Activated T-cell treated with anti-CD3 and anti-CD28 coated beads, Interleukin-2, amount 50 U/mL, for 24 hours (primary cell): Measurements from ENCODE around the gene TPCN1.

Experiments used
- DNase-seq: peaks from one replicate; pipeline ENCODE4 v3.0.0-alpha.2; 2020
- H3K27ac Mint-ChIP-seq: 2 replicates; pipeline ENCODE4 v1.8.0; 2020; ENCODE audit warnings: mild to moderate bottlenecking, mixed read lengths
- H3K27me3 Mint-ChIP-seq: 2 replicates; pipeline ENCODE4 v1.8.0; 2020; ENCODE audit warnings: mixed read lengths
- H3K36me3 Mint-ChIP-seq: 2 replicates; pipeline ENCODE4 v1.8.0; 2020; ENCODE audit warnings: low read depth, mixed read lengths
- H3K4me1 Mint-ChIP-seq: 2 replicates; pipeline ENCODE4 v1.8.0; 2020; ENCODE audit warnings: low read depth, mixed read lengths
- H3K4me3 Mint-ChIP-seq: 2 replicates; pipeline ENCODE4 v1.8.0; 2020; ENCODE audit warnings: mild to moderate bottlenecking, moderate library complexity, mixed read lengths
- H3K9me3 Mint-ChIP-seq: 2 replicates; pipeline ENCODE4 v1.8.0; 2020; ENCODE audit warnings: mixed read lengths

The TPCN1 gene

DNA sequence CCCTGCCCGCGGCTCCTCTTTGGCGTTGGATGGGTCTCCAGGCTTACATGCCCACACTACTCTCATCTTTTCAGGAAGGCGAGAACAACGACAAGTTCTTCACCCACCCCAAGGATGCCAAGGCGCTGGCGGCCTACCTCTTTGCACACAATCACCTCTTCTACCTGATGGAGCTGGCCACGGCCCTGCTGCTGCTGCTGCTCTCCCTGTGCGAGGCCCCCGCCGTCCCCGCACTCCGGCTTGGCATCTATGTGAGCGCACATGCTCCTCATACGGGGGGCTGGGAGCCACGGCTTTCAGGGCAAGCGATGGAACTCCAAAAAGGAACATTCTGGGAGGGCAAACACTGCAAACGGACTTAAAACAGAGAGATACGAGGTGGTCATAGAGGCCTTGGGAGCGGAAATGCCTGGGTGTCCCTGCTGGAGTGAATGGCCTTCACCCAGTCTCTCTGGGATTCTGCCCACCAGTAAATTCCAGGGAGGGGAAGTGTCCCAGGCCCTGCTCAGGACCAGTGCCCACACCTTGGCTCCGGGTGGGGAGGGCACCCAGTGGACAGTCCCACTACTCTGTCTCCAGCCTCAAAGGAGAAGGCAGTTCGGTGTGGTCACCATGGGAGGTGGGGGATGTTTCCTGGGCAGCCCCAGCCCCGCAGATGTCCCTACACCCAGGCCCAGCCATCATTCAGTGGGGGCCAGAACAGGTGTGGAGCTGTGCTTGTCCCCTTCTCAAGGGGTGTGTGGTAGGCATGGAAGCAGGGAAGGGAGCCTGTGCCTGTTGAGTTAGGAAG lies 45.0 kb downstream of the TPCN1 start:
- no peak for DNase-seq
- H3K36me3 Mint-ChIP-seq = peaks cover 77% of the 10 kb centered on the region
- no peaks in the 10 kb centered on the region for H3K27me3 Mint-ChIP-seq
- peaks cover 27% of the 10 kb centered on the region for H3K4me1 Mint-ChIP-seq
- no peaks in the 10 kb centered on the region for H3K9me3 Mint-ChIP-seq
- H3K27ac Mint-ChIP-seq = no peak overlapping the region
- H3K4me3 Mint-ChIP-seq = no peak overlapping the region

- Mint-ChIP-seq H3K27ac (no peak overlapping the region), H3K4me3 (no peak overlapping the region), H3K4me1 (peaks cover 30% of the 10 kb centered on the region), H3K9me3 (no peaks in the 10 kb centered on the region), H3K36me3 (peaks cover 81% of the 10 kb centered on the region), H3K27me3 (no peaks in the 10 kb centered on the region)
- DNase-seq = no peak
These were observed 46.4 kb downstream of the TPCN1 start for GRCh38 chr12:113267621-113268020.

- Mint-ChIP-seq H3K4me3 (no peak overlapping the region), H3K4me1 (peaks cover 28% of the 10 kb centered on the region), H3K36me3 (peaks cover 83% of the 10 kb centered on the region), H3K27me3 (no peaks in the 10 kb centered on the region), H3K9me3 (no peaks in the 10 kb centered on the region), H3K27ac (no peak overlapping the region)
- no peak for DNase-seq
These were observed 46.9 kb downstream of the TPCN1 start for GRCh38 chr12:113268136-113268535.

DNA sequence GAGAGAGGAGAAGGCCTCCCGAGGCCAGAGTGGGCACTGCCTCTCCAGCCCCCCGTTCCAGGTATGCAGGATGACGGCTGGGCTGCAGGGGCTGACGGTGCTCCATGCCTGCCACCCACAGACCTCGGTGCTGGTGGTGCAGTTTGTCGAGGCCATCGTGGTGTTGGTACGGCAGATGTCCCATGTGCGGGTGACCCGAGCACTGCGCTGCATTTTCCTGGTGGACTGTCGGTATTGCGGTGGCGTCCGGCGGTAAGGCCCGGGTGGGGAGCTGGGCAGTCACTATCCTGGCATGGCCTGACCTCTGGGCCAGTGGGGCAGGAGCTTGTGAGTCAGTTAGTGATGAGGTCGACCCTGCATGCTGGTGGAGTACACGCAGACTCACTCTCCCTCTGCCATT lies 47.4 kb downstream of the TPCN1 start:
- no peak overlapping the region for H3K27ac Mint-ChIP-seq
- H3K27me3 Mint-ChIP-seq = no peaks in the 10 kb centered on the region
- H3K36me3 Mint-ChIP-seq = peaks cover 83% of the 10 kb centered on the region

GRCh38 chr12:113269257-113269943 lies 48.1 kb downstream of the TPCN1 start:
- H3K4me1 Mint-ChIP-seq = peaks cover 17% of the 10 kb centered on the region
- peaks cover 81% of the 10 kb centered on the region for H3K36me3 Mint-ChIP-seq
- H3K27ac Mint-ChIP-seq = no peak overlapping the region
- H3K4me3 Mint-ChIP-seq = no peak overlapping the region
- no peaks in the 10 kb centered on the region for H3K27me3 Mint-ChIP-seq
- no peaks in the 10 kb centered on the region for H3K9me3 Mint-ChIP-seq
- DNase-seq = no peak

More for the DNA sequence above, 47.4 kb downstream of the TPCN1 start:
- no peak for DNase-seq
- Mint-ChIP-seq H3K9me3 (no peaks in the 10 kb centered on the region), H3K4me1 (peaks cover 25% of the 10 kb centered on the region), H3K4me3 (no peak overlapping the region)

GRCh38 chr12:113270709-113271009 lies 49.4 kb downstream of the TPCN1 start:
- Mint-ChIP-seq H3K9me3 (no peaks in the 10 kb centered on the region), H3K36me3 (peaks cover 81% of the 10 kb centered on the region), H3K4me3 (no peak overlapping the region), H3K27ac (no peak overlapping the region), H3K4me1 (peaks cover 15% of the 10 kb centered on the region), H3K27me3 (no peaks in the 10 kb centered on the region)
- DNase-seq = no peak

DNA sequence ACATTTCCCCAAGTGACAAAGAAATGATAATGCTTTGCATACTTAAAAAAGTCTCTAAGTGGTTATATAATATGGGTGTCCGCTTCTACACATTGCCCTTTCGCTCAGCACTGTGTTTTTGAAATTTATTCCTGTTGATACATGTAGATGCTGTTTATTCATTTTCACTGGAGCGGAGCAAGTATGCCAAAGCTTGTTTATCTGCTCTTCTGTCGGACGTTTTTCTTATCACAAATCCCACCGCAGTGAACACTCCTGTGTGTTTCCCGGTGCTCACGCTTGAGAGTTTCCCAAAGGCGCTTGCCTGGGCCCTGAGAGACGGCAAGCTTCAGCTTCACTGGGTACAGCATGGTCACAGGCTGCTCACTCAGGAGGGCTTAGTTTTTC lies 50.2 kb downstream of the TPCN1 start:
- Mint-ChIP-seq H3K4me1 (peaks cover 15% of the 10 kb centered on the region), H3K27me3 (no peaks in the 10 kb centered on the region), H3K9me3 (no peaks in the 10 kb centered on the region), H3K27ac (no peak overlapping the region), H3K36me3 (peaks cover 79% of the 10 kb centered on the region), H3K4me3 (no peak overlapping the region)
- no peak for DNase-seq

DNA sequence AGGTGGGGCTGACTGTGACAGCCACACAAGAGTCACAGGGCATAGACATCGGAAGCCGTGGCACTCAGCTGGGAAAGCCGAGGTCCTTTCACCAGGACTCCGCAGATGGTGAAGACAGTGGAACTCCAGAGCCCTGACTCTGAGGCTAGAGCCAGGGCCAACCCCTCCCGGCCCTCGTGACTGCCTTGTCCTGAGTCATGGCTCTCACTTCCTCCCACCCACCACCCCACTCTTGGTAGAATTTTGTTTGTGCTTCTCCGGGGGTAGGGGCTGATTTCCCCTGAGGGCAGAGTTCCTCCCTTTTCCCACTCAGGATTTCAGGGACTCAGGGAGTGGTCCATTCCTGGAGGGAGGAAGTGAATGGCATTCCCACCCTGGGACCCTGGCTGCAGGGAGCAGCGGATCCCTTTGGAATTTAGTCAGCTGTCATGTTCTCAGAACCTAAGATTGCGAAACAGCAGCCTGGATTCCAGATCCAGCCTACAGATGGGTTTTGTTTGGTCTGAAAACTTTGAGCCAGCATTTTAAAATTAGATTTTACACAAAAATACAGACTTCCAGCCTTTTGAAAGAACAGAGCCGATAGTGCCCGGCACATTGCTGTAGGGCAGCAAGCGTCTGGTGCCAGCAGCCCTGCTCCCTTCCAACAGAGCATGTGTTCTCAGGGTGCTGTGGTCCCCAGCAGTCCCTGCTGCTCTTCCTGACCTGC lies 50.7 kb downstream of the TPCN1 start:
- no peaks in the 10 kb centered on the region for H3K27me3 Mint-ChIP-seq
- H3K4me3 Mint-ChIP-seq = no peak overlapping the region
- H3K27ac Mint-ChIP-seq = peak overlapping the region; percentile 75
- no peak for DNase-seq
- peaks cover 15% of the 10 kb centered on the region for H3K4me1 Mint-ChIP-seq
- no peaks in the 10 kb centered on the region for H3K9me3 Mint-ChIP-seq
- peaks cover 81% of the 10 kb centered on the region for H3K36me3 Mint-ChIP-seq

DNA sequence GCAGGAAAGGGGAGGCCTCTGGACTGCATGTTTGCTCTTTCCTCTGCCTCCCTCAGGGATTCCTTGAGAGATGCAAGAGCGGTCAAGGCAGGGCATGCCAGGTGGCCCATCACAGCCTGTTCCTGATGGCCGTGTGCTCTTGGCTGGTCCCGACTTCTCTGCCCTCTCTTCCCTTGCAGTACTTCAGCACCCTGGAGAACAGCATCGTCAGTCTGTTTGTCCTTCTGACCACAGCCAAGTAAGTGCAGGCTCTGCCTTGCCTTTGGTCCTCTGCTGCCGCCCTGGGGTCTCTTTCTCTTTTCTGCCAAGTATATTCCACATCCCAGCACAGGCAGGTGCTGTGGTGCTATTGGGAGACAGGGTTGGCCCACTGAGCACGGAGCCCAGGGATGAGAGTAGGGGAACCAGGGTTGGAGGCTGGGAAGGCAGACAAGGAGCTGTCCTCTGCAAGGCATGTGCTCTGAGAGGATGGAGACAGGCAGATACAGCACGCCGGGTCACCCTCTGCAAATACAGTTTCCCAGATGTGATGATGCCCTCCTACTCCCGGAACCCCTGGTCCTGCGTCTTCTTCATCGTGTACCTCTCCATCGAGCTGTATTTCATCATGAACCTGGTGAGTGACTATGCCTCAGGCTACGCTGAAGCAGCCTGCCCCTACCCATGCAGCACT lies 51.9 kb downstream of the TPCN1 start:
- DNase-seq = no peak
- Mint-ChIP-seq H3K4me1 (peaks cover 15% of the 10 kb centered on the region), H3K27me3 (no peaks in the 10 kb centered on the region), H3K9me3 (no peaks in the 10 kb centered on the region), H3K36me3 (peaks cover 82% of the 10 kb centered on the region), H3K27ac (no peak overlapping the region), H3K4me3 (no peak overlapping the region)

DNA sequence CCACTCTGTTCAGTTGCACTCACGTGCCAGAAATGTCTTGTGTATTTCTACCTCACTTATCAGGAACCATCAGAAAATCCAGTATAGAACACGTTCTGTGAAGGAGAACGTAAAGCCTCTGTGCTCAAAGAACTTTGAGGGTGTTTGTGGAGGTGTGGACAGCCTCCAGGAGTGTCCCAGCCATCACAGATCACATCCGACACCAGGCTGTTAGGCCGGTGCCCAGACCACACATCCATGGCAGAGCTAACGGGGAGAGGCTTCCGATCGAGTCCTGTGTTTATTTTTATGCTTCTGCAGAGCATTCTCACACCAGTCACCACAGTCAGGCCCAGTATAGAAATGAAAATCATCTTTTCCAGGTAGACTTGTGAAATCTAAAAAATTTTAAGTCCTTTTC lies 53.6 kb downstream of the TPCN1 start:
- DNase-seq = no peak
- Mint-ChIP-seq H3K4me1 (peaks cover 15% of the 10 kb centered on the region), H3K27ac (peak overlapping the region; percentile 2), H3K36me3 (peaks cover 77% of the 10 kb centered on the region), H3K27me3 (no peaks in the 10 kb centered on the region), H3K9me3 (no peaks in the 10 kb centered on the region), H3K4me3 (no peak overlapping the region)

- peaks cover 81% of the 10 kb centered on the region for H3K36me3 Mint-ChIP-seq
- no peak overlapping the region for H3K4me3 Mint-ChIP-seq
- no peaks in the 10 kb centered on the region for H3K9me3 Mint-ChIP-seq
- H3K27me3 Mint-ChIP-seq = no peaks in the 10 kb centered on the region
- peaks cover 14% of the 10 kb centered on the region for H3K4me1 Mint-ChIP-seq
- no peak for DNase-seq
- no peak overlapping the region for H3K27ac Mint-ChIP-seq
These were observed 55.0 kb downstream of the TPCN1 start for GRCh38 chr12:113276306-113276705.

- no peak overlapping the region for H3K27ac Mint-ChIP-seq
- no peak overlapping the region for H3K4me3 Mint-ChIP-seq
- peaks cover 7% of the 10 kb centered on the region for H3K4me1 Mint-ChIP-seq
- DNase-seq = no peak
- no peaks in the 10 kb centered on the region for H3K27me3 Mint-ChIP-seq
- no peaks in the 10 kb centered on the region for H3K9me3 Mint-ChIP-seq
- H3K36me3 Mint-ChIP-seq = peaks cover 78% of the 10 kb centered on the region
These were observed 55.8 kb downstream of the TPCN1 start for GRCh38 chr12:113276946-113277500.

DNA sequence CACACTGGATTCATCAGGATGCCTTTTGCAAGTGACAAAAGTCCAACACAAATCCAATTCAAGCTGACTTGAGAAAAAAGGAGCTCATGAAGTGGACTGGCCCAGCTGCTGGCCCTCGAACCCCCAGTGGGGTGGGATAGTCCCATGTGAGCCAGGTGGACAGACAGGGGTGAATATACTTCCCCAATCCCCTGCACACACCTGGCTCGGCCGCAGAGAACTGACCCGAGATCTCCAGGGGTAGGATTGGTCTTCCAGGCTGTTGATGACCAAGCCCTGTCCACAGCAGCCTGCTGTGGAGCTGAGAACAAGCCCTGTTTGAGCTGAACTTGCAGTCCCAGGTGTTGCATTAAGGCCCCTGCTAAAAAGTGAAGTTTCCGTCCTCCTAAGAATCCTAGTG lies 56.2 kb downstream of the TPCN1 start:
- H3K4me3 Mint-ChIP-seq = no peak overlapping the region
- peak overlapping the region; percentile 35 for H3K27ac Mint-ChIP-seq
- H3K27me3 Mint-ChIP-seq = no peaks in the 10 kb centered on the region

GRCh38 chr12:113278141-113278540 lies 56.9 kb downstream of the TPCN1 start:
- Mint-ChIP-seq H3K27ac (no peak overlapping the region), H3K27me3 (no peaks in the 10 kb centered on the region), H3K36me3 (peaks cover 70% of the 10 kb centered on the region), H3K9me3 (no peaks in the 10 kb centered on the region), H3K4me1 (no peaks in the 10 kb centered on the region), H3K4me3 (no peak overlapping the region)
- no peak for DNase-seq

More for the DNA sequence above, 56.2 kb downstream of the TPCN1 start:
- Mint-ChIP-seq H3K36me3 (peaks cover 73% of the 10 kb centered on the region), H3K4me1 (peaks cover 2% of the 10 kb centered on the region), H3K9me3 (no peaks in the 10 kb centered on the region)
- DNase-seq = no peak
